SK-N-MC (cell line): ENCODE results near the gene MSMB.

ENCODE experiments used
- FOXP2 ChIP-seq: optimal IDR thresholded peaks from 2 replicates; pipeline ENCODE3; 2011; ENCODE audit warnings: mild to moderate bottlenecking, moderate library complexity; ENCODE audit not compliant: insufficient read depth; ENCODE audit errors: extremely low read length, control extremely low read depth
- POLR2AphosphoS5 ChIP-seq: IDR thresholded peaks from 2 replicates; pipeline ENCODE4 v1.6.1; 2012; ENCODE audit warnings: mild to moderate bottlenecking, low read depth, low read length, borderline replicate concordance

- TF ChIP-seq POLR2AphosphoS5 (peak; percentile 52; the same call in 1 of the 2 replicates), FOXP2 (no peak)
These were observed 15.8 kb downstream of the MSMB start, which contains the start of gene NCOA4 for GRCh38 chr10:46030091-46030937.
